Measurements from ENCODE around the gene RTN4R.
"Not testable (repeated sequence)": the region's sequence is repeated elsewhere in the genome, so short reads cannot be mapped to it uniquely, and the experiment has no call there.

RTN4R gene

GRCh38 chr22:20289182-20290044 lies 21.3 kb upstream of the RTN4R start:
- H3K4me3 ChIP-seq (ENCODE audit: low read length); H3K27ac ChIP-seq (ENCODE audit: low read depth, low read length); H3K27me3 ChIP-seq (ENCODE audit: control insufficient read depth, insufficient read depth, low read length); H3K9ac ChIP-seq (ENCODE audit: low read length); H3K36me3 ChIP-seq (ENCODE audit: control insufficient read depth, insufficient read depth, low read length); H3K4me1 ChIP-seq (ENCODE audit: control insufficient read depth, insufficient read depth, low read length): not testable (repeated sequence)

- not testable (repeated sequence) for H3K4me3 ChIP-seq (ENCODE audit: low read length); H3K36me3 ChIP-seq (ENCODE audit: control insufficient read depth, insufficient read depth, low read length); H3K9ac ChIP-seq (ENCODE audit: low read length); H3K27me3 ChIP-seq (ENCODE audit: control insufficient read depth, insufficient read depth, low read length); H3K27ac ChIP-seq (ENCODE audit: low read depth, low read length); H3K4me1 ChIP-seq (ENCODE audit: control insufficient read depth, insufficient read depth, low read length)
These were observed 18.8 kb upstream of the RTN4R start for GRCh38 chr22:20286784-20287423.

GRCh38 chr22:20286312-20286660 lies 18.2 kb upstream of the RTN4R start:
- H3K4me1 ChIP-seq (ENCODE audit: control insufficient read depth, insufficient read depth, low read length); H3K9ac ChIP-seq (ENCODE audit: low read length); H3K36me3 ChIP-seq (ENCODE audit: control insufficient read depth, insufficient read depth, low read length); H3K4me3 ChIP-seq (ENCODE audit: low read length); H3K27me3 ChIP-seq (ENCODE audit: control insufficient read depth, insufficient read depth, low read length); H3K27ac ChIP-seq (ENCODE audit: low read depth, low read length): not testable (repeated sequence)

- not testable (repeated sequence) for H3K27me3 ChIP-seq (ENCODE audit: control insufficient read depth, insufficient read depth, low read length); H3K9ac ChIP-seq (ENCODE audit: low read length); H3K4me1 ChIP-seq (ENCODE audit: control insufficient read depth, insufficient read depth, low read length); H3K27ac ChIP-seq (ENCODE audit: low read depth, low read length); H3K36me3 ChIP-seq (ENCODE audit: control insufficient read depth, insufficient read depth, low read length); H3K4me3 ChIP-seq (ENCODE audit: low read length)
These were observed 17.6 kb upstream of the RTN4R start for GRCh38 chr22:20285473-20286311.

GRCh38 chr22:20284471-20285086 lies 16.5 kb upstream of the RTN4R start:
- no peaks in the 10 kb centered on the region for H3K36me3 ChIP-seq (ENCODE audit: control insufficient read depth, insufficient read depth, low read length)
- H3K27me3 ChIP-seq (ENCODE audit: control insufficient read depth, insufficient read depth, low read length), result no peaks in the 10 kb centered on the region
- no peak overlapping the region for H3K9ac ChIP-seq (ENCODE audit: low read length)
- no peaks in the 10 kb centered on the region for H3K4me1 ChIP-seq (ENCODE audit: control insufficient read depth, insufficient read depth, low read length)
- H3K27ac ChIP-seq (ENCODE audit: low read depth, low read length), result no peak overlapping the region
- H3K4me3 ChIP-seq (ENCODE audit: low read length), result no peak overlapping the region

- Histone ChIP-seq H3K27me3 (ENCODE audit: control insufficient read depth, insufficient read depth, low read length) (no peaks in the 10 kb centered on the region), H3K4me3 (ENCODE audit: low read length) (no peak overlapping the region), H3K9ac (ENCODE audit: low read length) (no peak overlapping the region), H3K36me3 (ENCODE audit: control insufficient read depth, insufficient read depth, low read length) (no peaks in the 10 kb centered on the region), H3K27ac (ENCODE audit: low read depth, low read length) (no peak overlapping the region), H3K4me1 (ENCODE audit: control insufficient read depth, insufficient read depth, low read length) (no peaks in the 10 kb centered on the region)
These were observed 15.6 kb upstream of the RTN4R start for GRCh38 chr22:20283674-20284066.

- Histone ChIP-seq H3K27ac (ENCODE audit: low read depth, low read length) (no peak overlapping the region), H3K4me3 (ENCODE audit: low read length) (no peak overlapping the region), H3K36me3 (ENCODE audit: control insufficient read depth, insufficient read depth, low read length) (no peaks in the 10 kb centered on the region), H3K4me1 (ENCODE audit: control insufficient read depth, insufficient read depth, low read length) (no peaks in the 10 kb centered on the region), H3K9ac (ENCODE audit: low read length) (no peak overlapping the region), H3K27me3 (ENCODE audit: control insufficient read depth, insufficient read depth, low read length) (no peaks in the 10 kb centered on the region)
These were observed 15.0 kb upstream of the RTN4R start for GRCh38 chr22:20282901-20283673.

GRCh38 chr22:20281891-20282290 lies 13.8 kb upstream of the RTN4R start:
- Histone ChIP-seq H3K36me3 (ENCODE audit: control insufficient read depth, insufficient read depth, low read length) (no peaks in the 10 kb centered on the region), H3K4me1 (ENCODE audit: control insufficient read depth, insufficient read depth, low read length) (no peaks in the 10 kb centered on the region), H3K27me3 (ENCODE audit: control insufficient read depth, insufficient read depth, low read length) (no peaks in the 10 kb centered on the region), H3K27ac (ENCODE audit: low read depth, low read length) (no peak overlapping the region), H3K4me3 (ENCODE audit: low read length) (no peak overlapping the region), H3K9ac (ENCODE audit: low read length) (no peak overlapping the region)

- H3K9ac ChIP-seq (ENCODE audit: low read length); H3K4me3 ChIP-seq (ENCODE audit: low read length); H3K4me1 ChIP-seq (ENCODE audit: control insufficient read depth, insufficient read depth, low read length): not testable (repeated sequence)
These were observed 13.4 kb upstream of the RTN4R start for GRCh38 chr22:20281473-20281872.

GRCh38 chr22:20280866-20281265 lies 12.7 kb upstream of the RTN4R start:
- Histone ChIP-seq H3K27me3 (ENCODE audit: control insufficient read depth, insufficient read depth, low read length) (no peaks in the 10 kb centered on the region), H3K4me3 (ENCODE audit: low read length) (no peak overlapping the region), H3K9ac (ENCODE audit: low read length) (no peak overlapping the region), H3K36me3 (ENCODE audit: control insufficient read depth, insufficient read depth, low read length) (no peaks in the 10 kb centered on the region), H3K4me1 (ENCODE audit: control insufficient read depth, insufficient read depth, low read length) (no peaks in the 10 kb centered on the region), H3K27ac (ENCODE audit: low read depth, low read length) (no peak overlapping the region)

More at GRCh38 chr22:20281473-20281872, 13.4 kb upstream of the RTN4R start:
- not testable (repeated sequence) for H3K27me3 ChIP-seq (ENCODE audit: control insufficient read depth, insufficient read depth, low read length); H3K27ac ChIP-seq (ENCODE audit: low read depth, low read length); H3K36me3 ChIP-seq (ENCODE audit: control insufficient read depth, insufficient read depth, low read length)

- not testable (repeated sequence) for H3K27ac ChIP-seq (ENCODE audit: low read depth, low read length); H3K9ac ChIP-seq (ENCODE audit: low read length); H3K27me3 ChIP-seq (ENCODE audit: control insufficient read depth, insufficient read depth, low read length); H3K4me3 ChIP-seq (ENCODE audit: low read length); H3K4me1 ChIP-seq (ENCODE audit: control insufficient read depth, insufficient read depth, low read length); H3K36me3 ChIP-seq (ENCODE audit: control insufficient read depth, insufficient read depth, low read length)
These were observed 12.0 kb upstream of the RTN4R start for GRCh38 chr22:20280163-20280562.

Data from rectal smooth muscle tissue (tissue), 1 donor.